Adrenal gland (tissue), 5 donors: Measurements from ENCODE around the gene RAB20.

Experiments used
- POLR2A ChIP-seq, 2 donors: fragments of 450-650 bp; IDR thresholded peaks; one replicate each; pipeline ENCODE4 v1.6.1; 2017; ENCODE audit warnings: antibody characterized with exemption in 2 of 2, mild to moderate bottlenecking in 2 of 2, moderate library complexity in 1 of 2
- TF ChIP-seq, protein P1 (sequence below), 6 experiments: fragments of 450-650 bp in 4 of 6; fragments of 200-600 bp in 2 of 6; sonication (generic) in 1 of 6; IDR thresholded peaks; 1 replicate in 5 of 6; 2 replicates in 1 of 6; pipeline versions ENCODE4 v1.5.1 to v1.8.0; 2016 to 2021; ENCODE audit warnings: antibody characterized with exemption in 6 of 6, mild to moderate bottlenecking in 2 of 6, moderate library complexity in 1 of 6
- donor health status: DM: no; HTN: no; CAD: no.

DNA sequence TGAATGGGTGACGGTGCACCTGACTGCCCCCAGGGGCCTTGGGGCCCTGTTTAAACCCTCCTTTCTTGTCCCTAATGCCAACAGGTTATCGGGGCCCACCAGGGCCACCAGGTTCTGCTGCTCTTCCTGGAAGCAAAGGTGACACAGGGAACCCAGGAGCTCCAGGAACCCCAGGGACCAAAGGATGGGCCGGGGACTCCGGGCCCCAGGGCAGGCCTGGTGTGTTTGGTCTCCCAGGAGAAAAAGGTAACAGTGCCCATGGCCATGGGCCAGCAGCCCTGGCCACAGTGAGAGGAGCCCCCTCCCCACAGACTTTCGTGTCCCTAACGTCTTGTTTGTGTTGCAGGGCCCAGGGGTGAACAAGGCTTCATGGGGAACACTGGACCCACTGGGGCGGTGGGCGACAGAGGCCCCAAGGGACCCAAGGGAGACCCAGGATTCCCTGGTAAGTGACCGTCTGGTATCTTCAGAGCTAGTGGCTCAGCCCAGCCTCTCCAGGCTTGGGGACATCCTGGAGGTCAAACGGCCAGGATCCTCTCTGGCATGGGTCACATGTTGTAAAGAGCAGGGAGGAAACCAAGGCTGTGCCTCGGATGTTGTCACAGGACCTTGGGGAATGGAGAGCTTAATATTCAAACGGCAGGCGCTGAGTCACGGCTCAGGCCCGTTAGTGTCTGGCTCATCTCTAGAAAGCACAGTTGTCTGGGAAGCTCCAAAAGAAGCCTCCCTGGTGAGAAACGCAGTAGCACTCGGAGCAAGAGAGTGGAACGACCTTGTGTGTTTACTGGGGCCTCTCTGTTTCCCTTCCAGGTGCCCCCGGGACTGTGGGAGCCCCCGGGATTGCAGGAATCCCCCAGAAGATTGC lies 58.3 kb downstream of the RAB20 start:
- TF ChIP-seq, protein P1, sequence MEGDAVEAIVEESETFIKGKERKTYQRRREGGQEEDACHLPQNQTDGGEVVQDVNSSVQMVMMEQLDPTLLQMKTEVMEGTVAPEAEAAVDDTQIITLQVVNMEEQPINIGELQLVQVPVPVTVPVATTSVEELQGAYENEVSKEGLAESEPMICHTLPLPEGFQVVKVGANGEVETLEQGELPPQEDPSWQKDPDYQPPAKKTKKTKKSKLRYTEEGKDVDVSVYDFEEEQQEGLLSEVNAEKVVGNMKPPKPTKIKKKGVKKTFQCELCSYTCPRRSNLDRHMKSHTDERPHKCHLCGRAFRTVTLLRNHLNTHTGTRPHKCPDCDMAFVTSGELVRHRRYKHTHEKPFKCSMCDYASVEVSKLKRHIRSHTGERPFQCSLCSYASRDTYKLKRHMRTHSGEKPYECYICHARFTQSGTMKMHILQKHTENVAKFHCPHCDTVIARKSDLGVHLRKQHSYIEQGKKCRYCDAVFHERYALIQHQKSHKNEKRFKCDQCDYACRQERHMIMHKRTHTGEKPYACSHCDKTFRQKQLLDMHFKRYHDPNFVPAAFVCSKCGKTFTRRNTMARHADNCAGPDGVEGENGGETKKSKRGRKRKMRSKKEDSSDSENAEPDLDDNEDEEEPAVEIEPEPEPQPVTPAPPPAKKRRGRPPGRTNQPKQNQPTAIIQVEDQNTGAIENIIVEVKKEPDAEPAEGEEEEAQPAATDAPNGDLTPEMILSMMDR (IDR thresholded peaks at IDR 0.05), result no peak
- peak in 1 of 2 donors; percentile 76 for TF ChIP-seq POLR2A (IDR thresholded peaks at IDR 0.05)
